PC-3 (cell line): ENCODE measurements around the gene DGKB. TPM values are rescaled to one million over a fixed set of nuclear protein-coding genes. Genes with fewer than 3 reads are reported as not detected.

ENCODE experiments used
- ATAC-seq: fragments of 200-7000 bp; cut with Tn5 transposase; 2 replicates; pipeline ENCODE4 v1.9.1; 2020; ENCODE audit warnings: mild to moderate bottlenecking, moderate library complexity
- BruUV-seq: library from RNA; stranded (reverse); fragments of 400-500 nt; replicated peaks from 2 replicates; lab custom pipeline; 2021; lab: Mats Ljungman, UMichigan
- CTCF ChIA-PET: fragments of 300-600 bp; sonication (Branson Sonifier 250); formaldehyde crosslinking; loops from one replicate; lab custom pipeline; 2022; ENCODE audit warnings: antibody characterized with exemption; lab: Charles Lee
- POLR2A ChIA-PET: fragments of 300-600 bp; sonication (Branson Sonifier 250); formaldehyde crosslinking; loops from one replicate; lab custom pipeline; 2022; ENCODE audit warnings: antibody characterized with exemption; ENCODE audit not compliant: unreplicated experiment; lab: Charles Lee
- DNase-seq: peaks from one replicate; pipeline ENCODE4 v3.0.0-alpha.2; 2015
- H2AFZ ChIP-seq: fragments of 300-600 bp; sonication (generic); 2 replicates; pipeline ENCODE4 v1.6.0; 2016; ENCODE audit warnings: antibody characterized with exemption, low read length
- H3F3A ChIP-seq: fragments of 300-600 bp; sonication (generic); one replicate; pipeline ENCODE4 v1.6.0; 2017; ENCODE audit warnings: antibody characterized with exemption, low read length, control low read depth, mild to moderate bottlenecking; ENCODE audit not compliant: unreplicated experiment
- H3K27ac ChIP-seq: fragments of 300-600 bp; sonication (generic); 2 replicates; pipeline ENCODE4 v1.5.1; 2016; ENCODE audit warnings: mild to moderate bottlenecking, low read length
- H3K27me3 ChIP-seq: fragments of 300-600 bp; sonication (generic); 2 replicates; pipeline ENCODE4 v1.6.1; 2016; ENCODE audit warnings: low read length, mixed read lengths
- H3K36me3 ChIP-seq: fragments of 300-600 bp; sonication (generic); 2 replicates; pipeline ENCODE4 v1.6.1; 2016; ENCODE audit warnings: low read depth, mixed run types, low read length, mixed read lengths
- H3K4me1 ChIP-seq: fragments of 300-600 bp; sonication (generic); 2 replicates; pipeline ENCODE4 v1.5.1; 2016; ENCODE audit warnings: low read length; ENCODE audit not compliant: insufficient read depth
- H3K4me2 ChIP-seq: fragments of 300-600 bp; sonication (generic); 2 replicates; pipeline ENCODE4 v1.6.0; 2016; ENCODE audit warnings: low read length
- H3K4me3 ChIP-seq: fragments of 300-600 bp; sonication (generic); 2 replicates; pipeline ENCODE4 v1.5.1; 2016; ENCODE audit warnings: mild to moderate bottlenecking, low read length, mixed read lengths
- H3K79me2 ChIP-seq: fragments of 300-600 bp; sonication (generic); 2 replicates; pipeline ENCODE4 v1.6.1; 2017; ENCODE audit warnings: low read length, mixed read lengths
- H3K9ac ChIP-seq: fragments of 300-600 bp; sonication (generic); 2 replicates; pipeline ENCODE4 v1.6.0; 2016; ENCODE audit warnings: mild to moderate bottlenecking, low read length
- H3K9me2 ChIP-seq: fragments of 300-600 bp; sonication (generic); replicated peaks from 2 replicates; pipeline ENCODE4 v1.6.1; 2016; ENCODE audit warnings: mixed run types, low read length, mixed read lengths
- H3K9me3 ChIP-seq: fragments of 300-600 bp; sonication (generic); 2 replicates; pipeline ENCODE4 v1.6.1; 2016; ENCODE audit warnings: low read length, mixed read lengths
- H4K20me1 ChIP-seq: fragments of 300-600 bp; sonication (generic); 2 replicates; pipeline ENCODE4 v1.6.1; 2016; ENCODE audit warnings: low read length, mixed read lengths
- CTCF ChIP-seq: fragments of 300-600 bp; sonication (generic); conservative IDR thresholded peaks from 2 replicates; pipeline ENCODE4 v1.5.1; 2017; ENCODE audit warnings: antibody characterized with exemption, low read depth, mild to moderate bottlenecking, low read length
- EZH2 ChIP-seq: fragments of 300-600 bp; sonication (generic); IDR thresholded peaks from one replicate; pipeline ENCODE4 v1.6.1; 2017; ENCODE audit warnings: antibody characterized with exemption, mild to moderate bottlenecking, low read length; ENCODE audit not compliant: unreplicated experiment
- EZH2phosphoT487 ChIP-seq: fragments of 300-600 bp; sonication (generic); IDR thresholded peaks from 2 replicates; pipeline ENCODE4 v1.6.1; 2018; ENCODE audit warnings: mild to moderate bottlenecking, antibody characterized with exemption, low read length, borderline replicate concordance
- intact Hi-C: fragments of 100-400 bp; cut with micrococcal nuclease; formaldehyde crosslinking; loops from 2 replicates; pipeline ENCODE4 v1.9.0; 2023
- total RNA-seq: library from RNA; depleted of rRNA; stranded (reverse); fragments of >200 nt; gene quantifications from 2 replicates; pipeline ENCODE4 v1.2.3, GENCODE V29; 2014

DGKB gene
- total RNA-seq, 1 experiment from 2014 or later: 0.15 TPM

- CTCF ChIA-PET: interaction anchor here (0.6 kb wide), 1 partner anchor 33 kb away, joined by 3 read pairs; no protein-coding TSS in a partner anchor
- no peak for TF ChIP-seq EZH2
- no peak for TF ChIP-seq EZH2phosphoT487
- TF ChIP-seq CTCF: no peak
- BruUV-seq: no TSS peak
Observed at GRCh38 chr7:14375998-14376397, 526.6 kb downstream of the DGKB start.

GRCh38 chr7:14374336-14374735, 528.2 kb downstream of the DGKB start:
- no peaks in the 10 kb centered on the region for H4K20me1 ChIP-seq
- no peaks in the 10 kb centered on the region for H3K79me2 ChIP-seq
- ChIA-PET CTCF (no interaction called here), POLR2A (no interaction called here)
- no peaks in the 10 kb centered on the region for H3K36me3 ChIP-seq
- intact Hi-C loops: no loop called here
- no peaks in the 10 kb centered on the region for H3K9me3 ChIP-seq
- no peak overlapping the region for H2AFZ ChIP-seq
- H3K27me3 ChIP-seq: no peaks in the 10 kb centered on the region
- no peak overlapping the region for H3K4me3 ChIP-seq
- ATAC-seq (no peak), DNase-seq (no peak)
- no peaks in the 10 kb centered on the region for H3F3A ChIP-seq
- no peaks in the 10 kb centered on the region for H3K4me1 ChIP-seq
- no peak overlapping the region for H3K4me2 ChIP-seq
- H3K9me2 ChIP-seq: no peaks in the 10 kb centered on the region
- TF ChIP-seq EZH2phosphoT487 (no peak), CTCF (no peak), EZH2 (no peak)
- H3K27ac ChIP-seq: no peak overlapping the region
- BruUV-seq: no TSS peak
- H3K9ac ChIP-seq: no peak overlapping the region

More at GRCh38 chr7:14375998-14376397, 526.6 kb downstream of the DGKB start:
- Histone ChIP-seq H3K9me3 (no peaks in the 10 kb centered on the region), H3K4me1 (no peaks in the 10 kb centered on the region), H3F3A (no peaks in the 10 kb centered on the region), H3K4me2 (no peak overlapping the region), H3K9ac (no peak overlapping the region), H3K36me3 (no peaks in the 10 kb centered on the region), H3K27me3 (no peaks in the 10 kb centered on the region), H3K79me2 (no peaks in the 10 kb centered on the region), H3K4me3 (no peak overlapping the region), H2AFZ (peak overlapping the region; percentile 66; the same call in 1 of the 2 replicates), H3K9me2 (no peaks in the 10 kb centered on the region), H3K27ac (no peak overlapping the region), H4K20me1 (no peaks in the 10 kb centered on the region)
- POLR2A ChIA-PET: no interaction called here
- intact Hi-C loops: no loop called here
- DNase-seq (no peak), ATAC-seq (no peak)

GRCh38 chr7:14368285-14368684, 534.3 kb downstream of the DGKB start:
- intact Hi-C loops: no loop called here
- no peaks in the 10 kb centered on the region for H3K79me2 ChIP-seq
- H3K27me3 ChIP-seq: no peaks in the 10 kb centered on the region
- no TSS peak for BruUV-seq
- no peak overlapping the region for H2AFZ ChIP-seq
- no peak overlapping the region for H3K4me2 ChIP-seq
- no peaks in the 10 kb centered on the region for H3F3A ChIP-seq
- no peaks in the 10 kb centered on the region for H3K9me3 ChIP-seq
- no peaks in the 10 kb centered on the region for H3K36me3 ChIP-seq
- ATAC-seq (0 out of 2 replicates have a peak, but pooled peaks have one; percentile 22), DNase-seq (peak; percentile 43)
- no peaks in the 10 kb centered on the region for H3K9me2 ChIP-seq
- TF ChIP-seq EZH2phosphoT487: no peak
- TF ChIP-seq CTCF: no peak
- no peak for TF ChIP-seq EZH2
- ChIA-PET CTCF (no interaction called here), POLR2A (no interaction called here)
- no peak overlapping the region for H3K9ac ChIP-seq
- no peak overlapping the region for H3K4me3 ChIP-seq
- H3K27ac ChIP-seq: no peak overlapping the region
- H3K4me1 ChIP-seq: no peaks in the 10 kb centered on the region
- no peaks in the 10 kb centered on the region for H4K20me1 ChIP-seq
